Measurements from ENCODE around the gene VPS8.

- no peak for TF ChIP-seq EZH2 (IDR thresholded peaks at IDR 0.05; ENCODE audit: borderline replicate concordance, low read length)
- no peak for TF ChIP-seq CTCF (IDR thresholded peaks at IDR 0.05; ENCODE audit: low read length)
Measured at GRCh38 chr3:184804801-184805200, 7.2 kb upstream of the VPS8 start.

All from OCI-LY1 (cell line).